Spleen (tissue), 7 donors: ENCODE results near the gene OSTF1.
A peak's percentile ranks its signal among the peaks of the same experiment; 100 is the strongest.

Experiments
- POLR2A ChIP-seq, 3 donors: fragments of 450-650 bp; IDR thresholded peaks; one replicate each; pipeline ENCODE4 v1.5.1; 2017; ENCODE audit warnings: antibody characterized with exemption in 3 of 3, mild to moderate bottlenecking in 1 of 3
- POLR2AphosphoS5 ChIP-seq, 3 donors: sonication (generic); formaldehyde crosslinking; IDR thresholded peaks; one replicate each; pipeline ENCODE4 v1.5.1; 2017; ENCODE audit warnings: antibody characterized with exemption in 3 of 3
- TF ChIP-seq, protein P1 (sequence below), 11 experiments: fragments of 200-600 bp in 7 of 11; fragments of 450-650 bp in 4 of 11; sonication (generic) in 4 of 11; IDR thresholded peaks in 8 of 11; conservative IDR thresholded peaks in 3 of 11; 1 replicate in 7 of 11; 2 replicates in 4 of 11; pipeline versions ENCODE4 v1.4.0 to v1.8.0; 2016 to 2021; ENCODE audit warnings: antibody characterized with exemption in 11 of 11, inconsistent platforms in 4 of 11, mild to moderate bottlenecking in 1 of 11
- donor health status: DM: no; HTN: no; CAD: no; lungs with moderate emphysema.
- donor health status: DM: no; HTN: no; CAD: no.
- donor health status: DM: no; HTN: no; CAD: no.

DNA sequence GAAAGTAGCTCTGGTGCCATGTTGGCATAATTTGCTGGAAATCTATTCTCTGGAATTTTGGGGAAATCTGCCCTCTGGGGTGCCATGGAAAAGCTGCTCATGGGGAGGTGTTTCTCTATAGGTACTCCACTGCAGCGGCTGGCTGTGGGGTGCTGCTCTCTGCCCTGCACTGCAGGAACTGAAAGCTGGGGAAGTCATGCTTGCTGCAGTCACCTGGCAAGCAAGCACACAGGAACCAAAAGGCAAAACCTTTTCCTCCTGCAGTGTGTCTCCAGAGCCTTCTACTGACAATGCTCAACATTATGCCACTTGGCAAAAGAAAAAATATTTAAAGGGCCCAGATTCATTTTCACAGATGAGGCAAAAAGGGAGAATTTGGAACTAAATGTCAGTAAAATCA, 34.4 kb upstream of the OSTF1 start:
- TF ChIP-seq, protein P1, sequence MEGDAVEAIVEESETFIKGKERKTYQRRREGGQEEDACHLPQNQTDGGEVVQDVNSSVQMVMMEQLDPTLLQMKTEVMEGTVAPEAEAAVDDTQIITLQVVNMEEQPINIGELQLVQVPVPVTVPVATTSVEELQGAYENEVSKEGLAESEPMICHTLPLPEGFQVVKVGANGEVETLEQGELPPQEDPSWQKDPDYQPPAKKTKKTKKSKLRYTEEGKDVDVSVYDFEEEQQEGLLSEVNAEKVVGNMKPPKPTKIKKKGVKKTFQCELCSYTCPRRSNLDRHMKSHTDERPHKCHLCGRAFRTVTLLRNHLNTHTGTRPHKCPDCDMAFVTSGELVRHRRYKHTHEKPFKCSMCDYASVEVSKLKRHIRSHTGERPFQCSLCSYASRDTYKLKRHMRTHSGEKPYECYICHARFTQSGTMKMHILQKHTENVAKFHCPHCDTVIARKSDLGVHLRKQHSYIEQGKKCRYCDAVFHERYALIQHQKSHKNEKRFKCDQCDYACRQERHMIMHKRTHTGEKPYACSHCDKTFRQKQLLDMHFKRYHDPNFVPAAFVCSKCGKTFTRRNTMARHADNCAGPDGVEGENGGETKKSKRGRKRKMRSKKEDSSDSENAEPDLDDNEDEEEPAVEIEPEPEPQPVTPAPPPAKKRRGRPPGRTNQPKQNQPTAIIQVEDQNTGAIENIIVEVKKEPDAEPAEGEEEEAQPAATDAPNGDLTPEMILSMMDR (IDR thresholded peaks at IDR 0.05 in 8 of 11, conservative IDR thresholded peaks at IDR 0.05 in 3 of 11), result no peak
- no peak for TF ChIP-seq POLR2A (IDR thresholded peaks at IDR 0.05)
- TF ChIP-seq POLR2AphosphoS5 (IDR thresholded peaks at IDR 0.05), result peak in 1 of 3 donors; percentile 54
